GM15510 (cell line): Measurements from ENCODE around the gene RPTOR.

Experiments used
- POLR2A ChIP-seq: IDR thresholded peaks from 3 replicates; pipeline ENCODE4 v1.6.1; 2011; ENCODE audit warnings: borderline replicate concordance; ENCODE audit not compliant: insufficient read length; ENCODE audit errors: extremely low read depth

RPTOR gene

DNA sequence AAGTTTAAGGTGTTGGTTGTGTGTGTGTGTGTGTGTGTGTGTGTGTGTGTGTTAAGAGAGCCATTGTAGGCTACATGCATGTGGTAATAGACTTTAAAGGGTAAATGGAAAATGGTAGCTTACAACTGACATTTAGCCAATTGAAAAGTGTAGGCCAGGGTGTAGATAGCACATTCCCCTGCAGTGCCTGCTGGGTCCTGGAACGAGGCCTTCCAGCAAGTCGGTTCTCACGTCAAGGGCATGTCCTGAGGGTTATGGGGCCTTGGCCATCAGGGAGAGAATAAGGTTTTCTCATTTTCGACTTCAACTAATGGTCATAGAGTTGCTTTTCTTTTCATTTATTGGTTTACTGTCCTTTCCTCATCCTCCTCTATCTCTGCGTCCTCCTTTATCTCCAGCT is 65.1 kb downstream of the RPTOR start:
- no peak for TF ChIP-seq POLR2A

DNA sequence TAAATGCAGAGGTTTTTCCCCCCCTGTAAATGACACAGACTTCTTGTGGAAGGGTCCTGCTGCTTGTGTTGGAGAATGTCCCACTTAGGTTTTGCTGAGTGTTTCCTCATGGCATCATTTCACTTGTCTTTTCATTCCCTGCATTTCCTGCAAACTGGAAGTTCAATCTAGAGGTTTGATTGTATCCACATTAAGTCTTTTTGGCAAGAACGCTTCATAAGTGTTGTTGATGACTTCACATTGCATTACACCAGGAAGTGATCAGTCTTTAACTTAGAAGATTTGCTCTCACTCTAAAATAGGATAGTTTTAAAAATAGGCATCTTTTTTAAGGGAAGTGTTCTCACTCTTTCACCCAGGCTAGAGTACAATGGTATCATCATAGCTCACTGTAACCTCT is 67.2 kb downstream of the RPTOR start:
- no peak for TF ChIP-seq POLR2A

DNA sequence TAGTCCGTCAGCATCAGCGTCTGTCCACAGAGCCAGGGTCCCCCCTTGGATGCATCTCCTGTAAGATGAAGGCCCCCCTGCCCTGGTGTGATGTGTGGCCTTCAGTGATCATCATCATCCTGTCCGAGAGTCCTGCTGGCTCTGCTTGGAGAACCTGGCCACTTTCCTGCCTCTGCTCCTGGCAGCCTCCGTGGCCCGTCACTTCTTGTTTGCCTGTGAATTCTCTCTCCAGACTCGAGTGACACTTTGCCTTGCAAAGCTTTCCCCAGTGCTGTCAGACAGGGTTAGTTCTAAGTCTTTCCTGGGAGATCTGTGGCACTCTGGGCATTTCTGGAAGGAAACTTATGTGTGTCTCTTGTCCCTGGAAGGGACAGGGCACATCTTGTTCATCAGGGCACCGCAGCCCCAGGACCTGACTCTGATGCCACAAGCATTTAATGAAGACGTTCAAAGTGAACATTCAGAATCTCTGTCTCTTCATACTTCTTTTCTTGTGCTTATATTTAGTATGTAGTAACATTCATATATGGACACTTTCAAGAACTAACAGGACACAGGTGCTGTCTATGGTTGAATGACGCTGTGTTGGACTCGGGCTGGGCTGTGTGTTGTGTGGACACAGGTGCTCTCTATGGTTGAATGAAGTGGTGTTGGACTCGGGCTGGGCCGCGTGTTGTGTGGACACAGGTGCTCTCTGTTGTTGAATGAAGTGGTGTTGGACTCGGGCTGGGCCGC is 68.5 kb downstream of the RPTOR start:
- TF ChIP-seq POLR2A, result no peak

DNA sequence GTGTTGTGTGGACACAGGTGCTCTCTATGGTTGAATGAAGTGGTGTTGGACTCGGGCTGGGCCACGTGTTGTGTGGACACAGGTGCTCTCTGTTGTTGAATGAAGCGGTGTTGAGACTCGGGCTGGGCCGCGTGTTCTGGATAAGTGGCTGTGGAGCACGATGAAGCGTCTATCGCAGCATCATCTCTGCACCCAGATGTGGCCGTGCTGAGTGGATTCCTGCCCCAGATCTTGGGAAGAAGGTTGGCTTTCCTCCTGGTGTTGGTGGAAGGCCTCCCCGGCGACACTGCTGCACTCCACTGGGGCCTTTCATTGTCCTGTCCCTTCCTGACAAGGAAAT is 69.1 kb downstream of the RPTOR start:
- no peak for TF ChIP-seq POLR2A

DNA sequence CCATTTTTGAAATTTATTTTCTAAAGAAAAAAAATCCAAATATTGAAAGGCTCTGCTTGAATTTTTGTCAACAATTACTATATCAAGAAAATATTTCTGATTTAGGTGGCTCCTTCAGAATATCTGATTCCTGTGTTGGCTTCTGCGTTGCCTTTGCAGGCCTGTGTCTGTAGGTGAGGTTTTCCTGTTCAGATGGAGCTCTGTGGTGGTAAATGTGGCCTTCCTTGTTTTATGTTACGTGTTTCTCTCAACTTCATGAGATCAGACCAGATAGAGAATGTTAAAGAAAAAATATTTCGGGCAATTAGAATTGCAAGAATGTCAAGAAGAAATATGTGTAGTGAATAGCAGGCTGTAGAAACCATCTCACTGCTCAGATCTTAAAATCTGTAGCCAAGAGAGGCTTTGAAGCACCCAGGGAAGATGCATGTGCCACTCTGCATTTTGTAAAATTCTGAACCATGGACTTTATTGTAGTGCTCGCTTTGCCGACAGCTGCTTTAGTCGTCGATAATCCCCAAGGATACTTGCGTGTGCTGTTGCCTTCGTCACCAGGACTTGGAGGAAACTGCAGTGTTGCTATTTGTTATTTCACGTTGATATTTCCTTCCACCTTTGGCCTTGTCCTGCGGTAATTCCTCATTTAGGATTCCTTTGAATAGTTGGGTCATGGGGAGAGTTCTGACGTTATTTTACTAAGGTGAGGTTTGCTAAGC is 69.9 kb downstream of the RPTOR start:
- TF ChIP-seq POLR2A, result no peak

DNA sequence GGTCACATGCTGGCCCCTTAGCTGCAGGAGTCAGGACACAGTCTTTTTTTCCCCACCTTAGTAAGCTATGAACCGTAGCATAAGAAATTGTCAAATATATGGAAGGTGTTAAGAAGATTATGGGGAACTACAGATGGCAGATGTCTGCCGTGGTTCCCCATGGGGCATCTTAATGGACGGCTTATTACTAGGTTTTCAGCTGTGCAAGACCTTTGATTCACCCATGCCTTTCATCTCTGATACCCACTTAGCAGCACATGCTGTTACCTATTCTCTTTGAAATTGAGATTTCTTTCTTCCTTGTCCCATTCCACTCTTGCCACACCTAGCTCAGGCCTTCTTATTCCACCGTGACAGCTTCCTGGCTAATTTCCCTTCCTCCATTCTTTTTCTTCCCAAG is 70.7 kb downstream of the RPTOR start:
- TF ChIP-seq POLR2A, result no peak

DNA sequence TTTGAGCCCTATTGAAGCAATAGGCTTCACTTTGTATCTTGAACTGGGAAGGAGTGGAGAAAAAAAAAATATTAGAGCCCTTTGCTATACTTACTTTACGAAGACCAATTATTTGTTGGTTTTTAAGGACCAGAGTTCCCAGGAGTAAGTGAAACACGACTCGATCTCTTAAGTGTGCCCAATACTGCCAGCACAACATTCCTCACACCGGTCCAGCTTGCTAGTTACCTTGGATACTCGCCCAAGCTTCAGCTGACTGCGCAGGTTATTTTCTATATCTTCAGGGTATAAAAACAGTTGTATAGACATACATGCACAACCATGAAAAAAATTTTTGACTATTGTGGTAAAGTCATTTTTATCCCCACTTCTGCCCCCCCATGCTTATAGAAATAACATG is 72.1 kb downstream of the RPTOR start:
- TF ChIP-seq POLR2A, result no peak

DNA sequence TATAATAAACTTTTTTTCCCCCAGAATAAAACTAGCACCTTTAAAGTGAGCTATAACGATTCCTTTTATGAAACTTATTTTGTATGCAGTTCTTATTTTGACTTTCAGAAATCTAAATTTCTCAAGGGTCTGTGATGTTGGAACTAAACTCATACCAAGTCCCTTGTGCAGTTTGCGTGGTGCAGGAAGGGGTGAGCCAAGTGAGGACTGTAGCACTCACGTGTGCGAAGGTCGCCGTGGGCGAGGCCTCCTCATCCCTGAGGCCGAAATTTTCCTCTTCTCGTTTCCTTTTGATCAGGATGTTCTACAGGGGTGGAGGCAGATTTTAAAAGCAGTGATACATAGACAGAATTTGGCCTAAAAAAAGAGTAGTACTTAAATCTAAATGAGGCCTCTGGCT is 73.7 kb downstream of the RPTOR start:
- TF ChIP-seq POLR2A, result no peak

DNA sequence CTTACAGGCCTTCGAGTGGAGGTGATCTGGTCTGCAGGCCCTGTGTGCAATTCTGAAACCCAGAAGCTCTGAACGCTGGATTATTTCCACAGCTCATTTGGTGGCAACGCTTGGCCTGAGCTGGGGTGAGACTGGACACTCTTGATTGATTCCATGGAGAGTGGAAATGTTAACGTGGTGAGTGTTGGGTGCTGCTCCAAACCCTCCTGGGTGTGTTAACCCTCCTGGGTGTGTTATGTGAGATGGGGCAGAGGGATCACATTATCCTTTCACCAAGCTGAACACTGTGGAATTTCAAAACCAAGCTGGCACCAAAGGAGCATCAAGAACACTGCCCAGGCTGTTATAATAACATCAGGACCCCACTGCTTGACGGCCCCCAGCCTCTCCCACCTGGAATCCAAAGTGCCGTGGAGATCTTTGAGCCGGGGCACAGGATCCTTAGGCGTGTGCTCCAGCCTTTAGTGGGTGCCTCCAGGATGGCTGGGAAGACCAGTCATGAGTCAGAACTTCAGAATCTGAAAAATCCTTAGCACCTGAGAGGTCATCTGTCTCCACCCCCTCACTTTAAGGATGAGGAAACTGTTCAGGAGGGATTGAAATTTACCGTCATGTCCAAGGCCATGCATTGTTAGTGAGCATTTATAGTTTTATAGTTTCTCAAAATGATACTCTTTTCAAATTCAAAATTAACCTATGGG is 75.0 kb downstream of the RPTOR start:
- no peak for TF ChIP-seq POLR2A

DNA sequence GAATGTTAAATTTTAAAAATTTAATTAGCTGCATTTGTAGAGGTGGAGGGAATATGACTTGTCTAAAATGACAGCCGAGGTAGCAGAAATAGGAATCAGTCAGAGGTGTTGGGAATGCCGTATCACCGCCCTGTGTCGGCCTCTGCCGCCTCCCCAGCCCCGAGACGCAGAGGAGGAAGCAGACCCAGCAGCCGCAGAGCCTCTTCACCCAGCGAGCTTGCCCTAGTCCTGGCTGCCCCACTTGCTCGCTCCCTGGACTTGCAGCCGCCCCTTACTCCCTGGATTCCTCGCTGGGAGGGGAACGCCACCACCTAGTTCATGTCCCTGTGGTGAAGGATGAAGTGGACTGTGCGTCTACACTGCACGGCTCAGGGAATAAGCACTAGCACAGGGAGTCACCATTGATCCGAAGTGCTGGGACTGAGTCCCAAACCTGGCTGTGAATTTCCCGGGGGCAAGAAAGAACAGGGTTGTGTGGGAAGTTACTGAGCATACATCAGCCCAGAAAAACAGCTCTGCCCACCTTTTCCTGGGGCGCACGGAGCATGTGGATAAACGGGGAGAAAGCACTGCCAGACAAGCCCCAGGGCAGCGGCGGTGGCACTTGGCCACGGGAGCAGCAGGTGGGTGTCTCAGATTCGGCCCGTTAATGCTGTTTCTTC is 76.8 kb downstream of the RPTOR start:
- TF ChIP-seq POLR2A, result no peak

DNA sequence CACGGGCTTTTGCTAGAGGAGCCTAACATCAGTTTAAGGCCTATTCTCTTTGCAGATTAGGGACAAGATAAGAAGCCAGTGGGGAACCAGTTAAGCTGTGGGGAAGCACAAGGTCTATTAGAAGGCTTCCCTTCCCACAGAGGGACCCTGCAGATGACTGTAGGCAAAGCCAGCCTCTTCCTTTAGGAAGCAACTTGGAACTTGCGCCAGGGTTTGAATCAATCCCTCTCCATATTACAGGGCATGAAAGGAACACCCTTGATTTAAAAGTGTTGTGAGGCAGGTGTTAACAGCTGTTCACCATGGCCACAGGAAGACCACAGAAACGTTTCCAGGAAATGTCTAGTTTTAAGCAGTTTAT is 77.3 kb downstream of the RPTOR start:
- no peak for TF ChIP-seq POLR2A

DNA sequence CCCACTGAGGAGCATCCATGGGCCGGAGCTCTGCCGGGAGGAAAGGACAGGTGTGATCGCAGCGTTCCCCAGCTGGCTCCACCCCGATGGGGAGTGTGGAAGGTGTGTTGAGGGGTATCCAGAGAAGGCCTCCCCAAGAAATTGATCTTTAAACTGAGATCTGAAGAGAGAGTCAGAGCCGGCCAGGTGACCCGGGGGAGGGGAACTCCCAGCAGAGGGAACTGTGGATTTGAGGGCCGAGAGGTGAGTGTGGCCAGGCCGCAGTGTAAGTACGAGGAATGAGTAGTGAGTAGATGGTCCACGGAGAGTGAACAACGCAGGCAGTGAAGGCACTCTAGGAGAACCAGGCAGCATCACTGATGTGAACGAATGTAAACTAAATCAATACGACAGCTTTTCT is 80.2 kb downstream of the RPTOR start:
- no peak for TF ChIP-seq POLR2A

DNA sequence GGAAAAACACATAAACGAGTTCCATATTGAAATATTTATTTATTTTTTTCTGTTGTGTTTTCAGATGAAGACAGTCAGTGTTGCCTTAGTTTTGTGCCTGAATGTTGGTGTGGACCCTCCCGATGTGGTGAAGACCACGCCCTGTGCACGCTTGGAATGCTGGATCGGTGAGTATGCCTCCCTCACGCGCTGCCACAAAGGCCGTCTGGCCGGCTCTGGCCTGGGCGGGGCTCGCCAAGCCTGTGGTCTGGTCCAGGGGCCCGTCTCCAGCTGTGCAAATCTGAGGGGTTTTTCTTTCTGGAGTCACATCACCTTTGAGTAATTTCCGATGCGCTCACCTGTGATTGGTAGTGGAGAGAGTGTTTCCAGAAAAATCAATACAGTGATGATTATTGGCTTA is 81.0 kb downstream of the RPTOR start:
- TF ChIP-seq POLR2A, result no peak

DNA sequence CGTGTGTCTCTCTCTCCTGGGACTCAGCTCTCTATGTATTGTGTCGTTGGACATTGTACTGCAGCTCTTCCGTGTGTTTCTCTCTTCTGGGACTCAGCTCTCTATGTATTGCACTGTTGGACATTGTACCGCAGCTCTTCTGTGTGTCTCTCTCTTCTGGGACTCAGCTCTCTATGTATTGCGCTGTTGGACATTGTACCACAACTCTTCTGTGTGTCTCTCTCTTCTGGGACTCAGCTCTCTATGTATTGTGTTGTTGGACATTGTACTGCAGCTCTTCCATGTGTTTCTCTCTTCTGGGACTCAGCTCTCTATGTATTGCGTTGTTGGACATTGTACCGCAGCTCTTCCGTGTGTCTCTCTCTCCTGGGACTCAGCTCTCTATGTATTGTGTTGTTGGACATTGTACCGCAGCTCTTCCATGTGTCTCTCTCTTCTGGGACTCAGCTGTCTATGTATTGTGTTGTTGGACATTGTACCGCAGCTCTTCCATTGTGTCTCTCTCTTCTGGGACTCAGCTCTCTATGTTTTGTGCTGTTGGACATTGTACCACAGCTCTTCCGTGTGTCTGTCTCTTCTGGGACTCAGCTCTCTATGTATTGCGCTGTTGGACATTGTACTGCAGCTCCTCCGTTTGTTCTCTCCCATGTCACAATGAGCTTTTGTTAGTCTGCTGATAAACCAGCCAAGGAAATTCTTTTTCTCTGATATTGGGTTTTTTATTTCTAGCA is 84.8 kb downstream of the RPTOR start:
- no peak for TF ChIP-seq POLR2A
